GM21717 (cell line): Measurements from ENCODE around the gene GRPEL1.
"Not testable (repeated sequence)": the region's sequence is repeated elsewhere in the genome, so short reads cannot be mapped to it uniquely, and the experiment has no call there.

Experiments used
- ATAC-seq: cut with Tn5 transposase; IDR thresholded peaks from one replicate; pipeline ENCODE4 v1.9.1; 2021; ENCODE audit warnings: mild to moderate bottlenecking, moderate library complexity; ENCODE audit not compliant: unreplicated experiment

GRPEL1 gene

GRCh38 chr4:7094916-7095315, 27.1 kb upstream of the GRPEL1 start:
- no peak for ATAC-seq

- no peak for ATAC-seq
These were observed 24.2 kb upstream of the GRPEL1 start for GRCh38 chr4:7092026-7092425.

DNA sequence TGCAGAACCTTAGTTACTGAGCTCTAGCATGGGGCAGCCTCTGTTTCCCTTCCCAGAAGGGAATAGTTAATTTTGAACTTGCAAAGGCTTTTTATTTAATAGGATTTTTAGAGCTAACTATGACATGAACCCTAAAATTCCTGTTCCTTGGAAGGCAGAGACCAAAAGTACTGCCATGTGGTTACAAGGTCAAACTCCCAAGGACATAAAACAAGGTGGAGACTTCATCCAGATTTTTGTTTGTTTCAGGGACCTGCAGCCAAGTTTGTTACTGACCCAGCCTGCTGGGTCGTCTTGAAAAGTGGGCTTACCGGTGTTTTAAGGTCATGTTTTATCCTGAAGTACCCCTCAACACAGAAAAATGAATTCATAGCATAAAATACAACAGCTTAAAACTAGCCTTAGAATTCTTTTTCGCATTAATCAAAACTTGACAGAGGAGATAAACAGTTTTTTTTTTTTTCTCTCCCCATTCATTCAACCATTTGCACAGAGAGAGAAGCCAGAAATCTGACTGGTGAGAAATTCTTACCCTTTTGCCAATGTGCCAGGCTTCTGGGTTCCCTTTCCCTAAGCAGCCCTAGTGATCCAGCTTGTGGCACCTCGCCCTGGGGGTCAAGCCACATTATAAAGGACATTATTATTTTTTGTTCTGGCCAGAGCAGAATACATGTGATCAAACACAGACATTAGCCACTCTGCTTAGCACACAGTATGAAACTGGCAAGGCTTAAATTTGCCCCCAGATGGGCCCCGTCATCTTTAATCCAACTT, 21.5 kb upstream of the GRPEL1 start:
- no peak for ATAC-seq

GRCh38 chr4:7087036-7087435, 19.2 kb upstream of the GRPEL1 start:
- no peak for ATAC-seq

GRCh38 chr4:7086384-7086783, 18.5 kb upstream of the GRPEL1 start:
- no peak for ATAC-seq

DNA sequence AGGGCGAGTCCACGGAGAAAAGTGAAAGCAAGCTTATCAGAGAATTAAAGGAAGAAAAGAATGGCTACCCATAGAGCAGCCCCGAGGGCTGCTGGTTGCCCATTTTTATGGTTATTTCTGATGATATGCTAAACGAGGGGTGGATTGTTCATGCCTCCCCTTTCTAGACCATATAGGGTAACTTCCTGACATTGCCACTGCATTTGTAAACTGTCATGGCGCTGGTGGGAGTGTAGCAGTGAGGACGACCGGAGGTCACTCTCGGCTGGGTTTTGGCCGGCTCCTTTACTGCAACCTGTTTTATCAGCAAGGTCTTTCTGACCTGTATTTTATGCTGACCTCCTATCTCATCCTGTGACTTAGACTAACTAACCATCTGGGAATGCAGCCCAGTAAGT, 16.7 kb upstream of the GRPEL1 start:
- not testable (repeated sequence) for ATAC-seq

DNA sequence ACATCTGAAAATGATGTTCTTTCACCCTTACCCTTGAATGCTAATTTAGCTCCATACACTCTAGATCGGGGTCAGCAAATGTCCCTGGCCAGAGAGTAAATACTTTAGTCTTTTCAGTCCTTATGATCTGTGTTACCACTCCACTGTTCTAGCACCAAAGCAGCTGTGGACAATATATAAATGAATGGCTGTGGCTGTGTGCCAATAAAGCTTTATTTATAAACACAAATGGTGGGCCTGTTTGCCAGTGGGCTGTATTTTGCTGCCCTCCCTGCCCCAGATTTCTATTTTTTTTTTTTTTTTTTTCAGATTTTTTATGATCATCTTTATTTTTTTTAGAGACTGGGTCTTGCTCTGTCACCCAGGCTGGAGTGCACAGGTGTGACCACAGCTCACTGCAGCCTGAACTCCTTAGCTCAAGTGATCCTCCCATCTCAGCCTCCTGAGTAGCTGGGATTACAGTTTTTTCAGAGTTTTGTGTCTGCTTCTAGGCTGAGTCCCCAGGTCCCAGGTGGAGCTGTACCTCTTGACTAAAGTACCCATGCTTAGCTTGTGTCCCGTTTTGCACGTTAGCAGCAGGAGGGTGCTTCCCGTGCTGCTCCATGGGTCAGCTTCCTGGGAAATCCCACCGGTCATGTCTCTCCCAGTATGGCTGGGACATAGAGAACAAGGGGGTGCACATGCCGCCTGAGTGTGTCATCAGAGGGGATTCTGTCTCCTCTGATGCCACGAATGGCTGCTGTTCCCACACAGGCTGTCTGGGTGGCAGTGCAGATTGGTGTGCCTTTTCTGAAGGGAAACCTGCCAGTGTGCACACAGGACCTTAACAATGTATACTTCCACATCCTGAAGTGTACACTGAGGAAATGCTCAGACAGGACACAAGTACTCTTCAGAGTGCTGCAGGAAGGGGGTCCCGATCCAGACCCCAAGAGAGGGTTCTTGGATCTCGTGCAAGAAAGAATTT, 16.0 kb upstream of the GRPEL1 start:
- ATAC-seq: no peak

DNA sequence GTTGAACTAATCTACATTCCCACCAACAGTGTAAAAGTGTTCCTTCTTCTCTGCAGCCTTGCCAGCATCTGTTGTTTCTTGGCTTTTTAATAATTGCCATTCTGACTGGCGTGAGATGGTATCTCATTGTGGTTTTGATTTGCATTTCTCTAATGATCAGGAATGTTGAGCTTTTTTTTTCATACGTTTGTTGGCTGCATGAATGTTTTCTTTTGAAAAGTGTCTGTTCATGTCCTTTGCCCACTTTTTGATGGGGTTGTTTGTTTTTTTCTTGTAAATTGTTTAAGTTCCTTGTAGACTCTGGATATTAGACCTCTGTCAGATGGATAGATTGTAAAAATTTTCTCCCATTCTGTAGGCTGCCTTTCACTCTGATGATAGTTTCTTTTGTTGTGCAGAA, 12.0 kb upstream of the GRPEL1 start:
- ATAC-seq: not testable (repeated sequence)

GRCh38 chr4:7079483-7079882, 11.6 kb upstream of the GRPEL1 start:
- ATAC-seq: not testable (repeated sequence)

DNA sequence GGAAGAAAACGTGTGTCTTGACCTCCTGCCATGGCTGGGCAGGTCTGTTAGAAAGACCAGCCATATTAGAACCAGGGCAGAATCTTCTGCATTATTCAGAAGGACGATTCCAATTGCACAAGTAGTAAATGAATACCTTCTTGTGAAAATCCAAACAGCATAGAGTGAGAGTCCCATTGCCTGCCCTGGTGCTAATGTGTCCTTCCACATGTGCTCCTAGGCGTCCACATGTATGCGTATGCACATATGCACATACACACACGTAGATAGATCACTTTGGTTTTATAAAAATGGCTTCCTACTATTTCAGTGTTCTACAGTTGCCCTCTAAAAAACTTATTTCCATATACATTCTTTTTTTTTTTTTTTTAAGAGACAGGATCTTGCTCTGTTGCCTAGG, 10.2 kb upstream of the GRPEL1 start:
- ATAC-seq: no peak

DNA sequence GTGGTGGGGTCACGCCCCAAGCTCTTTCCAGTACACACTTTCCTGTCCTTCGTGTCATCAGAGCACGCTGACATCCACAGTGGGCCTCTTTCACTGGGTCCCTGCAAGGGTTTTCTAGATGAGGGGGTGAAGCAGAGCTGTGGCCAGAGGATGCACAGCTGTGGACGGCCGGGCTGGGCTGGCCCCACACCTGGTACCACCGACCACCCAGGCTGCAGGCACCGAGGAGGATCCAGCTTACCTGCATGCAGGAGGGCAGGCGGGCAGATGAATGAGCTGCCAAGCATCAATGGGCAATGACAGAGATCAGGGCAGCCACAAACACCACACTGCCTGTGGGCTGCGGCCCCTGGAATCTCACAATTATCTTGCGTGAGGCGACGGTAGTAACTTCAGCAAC, 9.5 kb upstream of the GRPEL1 start:
- no peak for ATAC-seq

DNA sequence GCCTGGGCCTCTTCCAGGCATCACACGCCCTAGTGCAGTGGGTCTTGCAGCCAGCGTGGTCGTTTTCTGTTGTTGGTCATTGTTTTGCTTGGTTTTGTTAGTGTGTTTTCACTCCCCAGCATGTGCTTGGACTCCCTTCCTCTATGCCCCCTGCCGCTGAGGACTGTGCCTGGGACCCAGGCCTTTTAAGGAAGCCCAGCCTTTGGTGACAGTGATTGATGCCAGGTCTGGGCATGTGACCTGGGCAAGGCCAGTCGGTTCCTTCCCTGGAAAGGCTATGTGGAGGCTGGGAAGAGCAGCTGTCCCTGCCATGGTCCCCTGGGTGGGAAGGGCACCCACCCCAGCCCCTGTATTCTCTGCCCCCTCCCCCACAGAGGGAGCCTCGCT, 8.8 kb upstream of the GRPEL1 start:
- no peak for ATAC-seq

DNA sequence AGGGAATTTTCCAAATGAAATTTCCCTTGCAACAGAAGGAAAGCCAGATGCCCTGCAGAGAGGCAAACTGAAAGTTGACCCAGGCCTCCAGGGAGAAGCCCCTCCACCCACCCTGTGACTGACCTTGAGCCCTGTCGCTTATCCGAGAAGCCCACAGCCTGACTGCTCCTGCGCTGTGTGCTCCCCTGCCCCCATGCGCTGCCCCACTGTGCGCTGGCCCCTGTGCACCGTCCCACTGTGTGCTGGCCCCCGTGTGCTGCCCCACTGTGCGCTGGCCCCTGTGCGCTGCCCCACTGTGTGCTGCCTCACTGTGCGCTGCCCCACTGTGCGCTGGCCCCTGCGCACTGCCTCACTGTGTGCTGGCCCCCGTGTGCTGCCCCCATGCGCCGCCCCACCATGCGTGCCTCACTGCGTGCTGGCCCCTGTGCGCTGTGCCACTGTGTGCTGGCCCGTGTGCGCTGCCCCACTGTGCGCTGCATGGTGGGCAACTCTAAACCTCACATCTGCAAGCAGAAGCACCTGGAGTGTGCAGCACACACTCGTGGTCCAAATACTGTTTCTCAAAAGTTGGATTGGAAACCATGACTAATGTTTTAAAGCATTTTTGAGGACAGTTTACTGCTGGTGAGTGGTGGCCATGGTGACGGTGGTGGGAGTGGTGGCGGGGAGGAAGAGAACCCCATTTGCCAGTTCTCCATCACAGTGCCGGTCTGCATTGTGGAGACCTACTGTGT, 8.3 kb upstream of the GRPEL1 start:
- no peak for ATAC-seq

DNA sequence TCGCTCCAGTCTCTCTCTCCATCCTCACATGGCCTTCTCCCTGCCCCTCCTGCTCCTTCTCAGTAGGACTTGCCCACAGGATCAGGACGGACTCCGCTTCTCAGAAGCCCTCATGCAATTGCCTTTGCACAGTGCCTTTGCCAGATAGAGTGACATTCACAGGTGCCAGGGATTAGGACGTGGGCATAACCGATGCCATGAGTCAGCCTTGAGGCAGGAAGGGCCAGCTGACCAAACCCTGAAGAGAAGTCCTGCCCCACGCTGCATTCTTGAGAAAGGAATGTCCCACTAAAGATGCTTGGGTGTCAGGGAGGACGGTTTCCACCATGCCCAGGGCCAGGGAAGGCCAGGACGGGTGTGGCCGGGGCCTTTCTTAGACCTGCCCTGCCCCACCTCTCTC, 6.6 kb upstream of the GRPEL1 start:
- ATAC-seq: no peak

GRCh38 chr4:7073526-7074390, 5.9 kb upstream of the GRPEL1 start:
- ATAC-seq: no peak

DNA sequence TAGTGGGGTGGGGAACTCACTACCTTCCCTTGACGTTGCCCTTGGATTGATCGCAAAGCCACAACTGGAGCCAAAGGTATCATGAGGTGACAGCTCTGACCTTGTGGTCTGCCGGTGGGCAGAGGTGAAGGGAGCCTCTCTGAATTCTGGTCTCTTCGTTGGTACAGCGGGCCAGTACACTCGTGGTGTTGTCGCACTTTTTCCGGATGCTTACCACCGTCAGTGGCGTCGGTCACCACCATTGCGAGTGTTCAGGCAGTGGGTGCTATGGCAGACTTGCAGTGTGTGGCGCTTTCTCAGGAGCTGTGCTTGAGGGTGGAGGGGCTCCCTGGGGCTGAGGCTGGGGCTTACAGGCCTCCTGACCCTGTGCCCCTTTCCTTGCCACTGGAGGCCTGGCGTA, 5.2 kb upstream of the GRPEL1 start:
- ATAC-seq: no peak

DNA sequence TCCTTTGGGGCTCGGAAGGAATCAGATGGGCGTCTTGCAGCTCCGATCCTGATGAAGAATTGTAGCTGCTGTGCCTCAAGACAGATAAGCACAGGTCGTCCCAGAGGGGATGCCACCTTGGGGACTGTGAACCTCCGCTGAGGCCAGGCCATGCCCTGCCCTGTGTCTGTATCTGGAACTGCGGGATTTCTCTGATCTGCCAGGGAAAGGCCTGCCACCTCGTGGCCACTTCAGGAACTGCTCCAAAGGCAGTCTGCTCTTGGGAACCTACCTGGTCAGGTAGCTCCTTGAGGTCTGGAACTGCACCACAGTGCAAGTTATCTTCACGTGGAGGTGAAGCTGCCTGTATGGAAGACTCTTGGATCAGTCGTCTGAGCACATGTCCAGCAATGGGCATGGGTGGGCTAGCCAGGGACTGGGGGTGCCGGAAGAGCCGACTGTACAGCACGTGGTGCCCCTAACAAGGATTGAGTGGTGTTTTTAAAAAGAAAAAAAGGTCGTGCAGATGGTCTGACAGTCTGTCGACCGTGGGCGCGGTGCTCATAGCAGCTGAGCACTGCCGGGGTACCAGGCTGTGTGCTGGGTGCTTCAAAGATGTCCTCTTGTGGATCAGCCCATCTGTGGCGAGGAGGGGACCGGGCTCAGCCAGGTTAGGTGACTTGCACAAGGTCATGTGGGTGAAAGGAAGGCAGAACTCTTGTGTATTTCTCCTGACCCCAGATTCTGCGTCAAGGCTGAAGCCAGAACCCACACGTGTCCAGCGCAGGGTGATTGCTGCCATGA, 3.1 kb upstream of the GRPEL1 start:
- ATAC-seq: peak; percentile 39

GRCh38 chr4:7068883-7069282, 1.0 kb upstream of the GRPEL1 start:
- ATAC-seq: no peak

- peak; percentile 20 for ATAC-seq
These were observed 497 bp upstream of the GRPEL1 start for GRCh38 chr4:7068279-7068842.
